MCF 10A (cell line): Measurements from ENCODE around the gene SMC6. TPM values are rescaled to one million over a fixed set of nuclear protein-coding genes. Genes with fewer than 3 reads are reported as not detected.

Source experiments
- BruUV-seq: library from RNA; stranded (reverse); fragments of 400-500 nt; replicated peaks from 2 replicates; lab custom pipeline; 2021; lab: Mats Ljungman, UMichigan
- CTCF ChIA-PET: fragments of 300-600 bp; sonication (Branson Sonifier 250); formaldehyde crosslinking; extraction: SDS; loops from one replicate; lab custom pipeline; 2021; ENCODE audit warnings: antibody characterized with exemption, inconsistent platforms; lab: Yijun Ruan, JAX
- POLR2A ChIA-PET: fragments of 300-600, 350-650 bp; sonication (Branson Sonifier 250); formaldehyde crosslinking; extraction: SDS; loops from one replicate; lab custom pipeline; 2020; ENCODE audit warnings: antibody characterized with exemption, inconsistent platforms; lab: Yijun Ruan, JAX
- DNase-seq: peaks from one replicate; pipeline ENCODE4 v3.0.0-alpha.2; 2018; ENCODE audit not compliant: unreplicated experiment
- H3K27ac Mint-ChIP-seq: one replicate; pipeline ENCODE4 v1.8.0; 2022; ENCODE audit warnings: mild to moderate bottlenecking, low read depth, mixed read lengths; ENCODE audit not compliant: unreplicated experiment
- H3K27me3 Mint-ChIP-seq: one replicate; pipeline ENCODE4 v1.8.0; 2022; ENCODE audit warnings: mixed read lengths; ENCODE audit not compliant: insufficient read depth, unreplicated experiment
- H3K36me3 Mint-ChIP-seq: one replicate; pipeline ENCODE4 v1.8.0; 2022; ENCODE audit warnings: mild to moderate bottlenecking, moderate library complexity, mixed read lengths; ENCODE audit not compliant: insufficient read depth, unreplicated experiment
- H3K4me1 Mint-ChIP-seq: one replicate; pipeline ENCODE4 v1.8.0; 2022; ENCODE audit warnings: mixed read lengths; ENCODE audit not compliant: insufficient read depth, unreplicated experiment
- H3K4me3 Mint-ChIP-seq: one replicate; pipeline ENCODE4 v1.8.0; 2022; ENCODE audit warnings: mild to moderate bottlenecking, moderate library complexity, mixed read lengths; ENCODE audit not compliant: unreplicated experiment
- H3K9me3 Mint-ChIP-seq: one replicate; pipeline ENCODE4 v1.8.0; 2022; ENCODE audit warnings: mixed read lengths; ENCODE audit not compliant: unreplicated experiment
- intact Hi-C: fragments of 100-400 bp; cut with micrococcal nuclease; formaldehyde crosslinking; loops from 2 replicates; pipeline ENCODE4 v1.14.1; 2022
- total RNA-seq: library from RNA; stranded (reverse); gene quantifications from 2 replicates; pipeline ENCODE4 v1.2.3, GENCODE V29; 2022
- TF ChIP-seq, protein P1 (sequence below): fragments of 200-600 bp; IDR thresholded peaks from one replicate; pipeline ENCODE4 v1.8.0; 2022; ENCODE audit warnings: antibody characterized with exemption, mild to moderate bottlenecking; ENCODE audit not compliant: unreplicated experiment

Gene SMC6
- total RNA-seq, 1 experiment from 2014 or later = 24.7 TPM

DNA sequence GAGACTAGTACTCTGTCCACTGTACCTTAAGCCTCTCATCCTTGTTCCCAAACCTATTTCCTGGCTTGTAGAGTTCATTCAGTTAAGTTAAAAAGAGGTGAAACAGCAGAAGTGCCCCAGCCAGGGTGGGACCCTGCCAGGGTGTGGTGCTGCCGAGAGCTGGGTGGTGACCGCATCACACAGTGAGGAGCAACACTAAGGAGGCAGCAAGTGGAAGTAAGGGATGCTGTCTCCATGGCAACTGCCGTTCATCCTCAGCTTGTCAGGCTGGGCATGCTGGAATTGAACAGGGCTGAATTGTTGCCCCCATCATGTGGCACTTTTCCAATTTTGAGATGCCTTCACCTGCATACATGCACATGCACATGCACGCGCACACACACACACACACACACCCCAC is 136.1 kb downstream of the SMC6 start:
- H3K4me3 Mint-ChIP-seq = no peak overlapping the region
- H3K27ac Mint-ChIP-seq = no peak overlapping the region
- peaks cover 34% of the 10 kb centered on the region for H3K4me1 Mint-ChIP-seq
- ChIA-PET POLR2A (interaction anchor here (0.8 kb wide), 1 partner anchor 13 kb away, joined by 3 read pairs; no protein-coding TSS in a partner anchor), CTCF (interaction anchor here (0.6 to 1.1 kb wide), 5 partner anchors 18 to 845 kb away, joined by 3 to 4 read pairs (median 3); no protein-coding TSS in a partner anchor)
- no peaks in the 10 kb centered on the region for H3K36me3 Mint-ChIP-seq
- intact Hi-C loops = no loop called here
- TF ChIP-seq, protein P1, sequence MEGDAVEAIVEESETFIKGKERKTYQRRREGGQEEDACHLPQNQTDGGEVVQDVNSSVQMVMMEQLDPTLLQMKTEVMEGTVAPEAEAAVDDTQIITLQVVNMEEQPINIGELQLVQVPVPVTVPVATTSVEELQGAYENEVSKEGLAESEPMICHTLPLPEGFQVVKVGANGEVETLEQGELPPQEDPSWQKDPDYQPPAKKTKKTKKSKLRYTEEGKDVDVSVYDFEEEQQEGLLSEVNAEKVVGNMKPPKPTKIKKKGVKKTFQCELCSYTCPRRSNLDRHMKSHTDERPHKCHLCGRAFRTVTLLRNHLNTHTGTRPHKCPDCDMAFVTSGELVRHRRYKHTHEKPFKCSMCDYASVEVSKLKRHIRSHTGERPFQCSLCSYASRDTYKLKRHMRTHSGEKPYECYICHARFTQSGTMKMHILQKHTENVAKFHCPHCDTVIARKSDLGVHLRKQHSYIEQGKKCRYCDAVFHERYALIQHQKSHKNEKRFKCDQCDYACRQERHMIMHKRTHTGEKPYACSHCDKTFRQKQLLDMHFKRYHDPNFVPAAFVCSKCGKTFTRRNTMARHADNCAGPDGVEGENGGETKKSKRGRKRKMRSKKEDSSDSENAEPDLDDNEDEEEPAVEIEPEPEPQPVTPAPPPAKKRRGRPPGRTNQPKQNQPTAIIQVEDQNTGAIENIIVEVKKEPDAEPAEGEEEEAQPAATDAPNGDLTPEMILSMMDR = no peak
- no peak for DNase-seq
- H3K27me3 Mint-ChIP-seq = no peaks in the 10 kb centered on the region
- H3K9me3 Mint-ChIP-seq = no peaks in the 10 kb centered on the region
- BruUV-seq = no TSS peak

DNA sequence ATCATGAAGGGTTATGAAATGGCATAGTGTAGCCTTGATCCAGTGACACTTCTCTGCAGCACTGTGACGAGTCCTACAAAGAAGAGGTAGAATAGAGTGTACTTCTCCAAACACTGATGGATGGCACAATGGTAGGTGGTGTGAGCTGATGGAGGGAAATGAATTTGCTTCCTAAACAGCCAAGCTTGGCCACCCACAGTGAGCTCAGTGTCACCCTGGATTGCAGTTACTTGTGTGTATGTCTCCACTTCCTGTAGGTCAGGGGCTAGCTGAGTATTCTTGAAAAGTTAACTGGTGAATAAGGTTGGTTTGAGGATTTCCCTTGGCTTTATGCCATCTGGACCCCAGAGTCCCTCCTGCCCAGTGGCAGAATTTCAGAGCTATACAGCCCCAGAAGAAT is 137.2 kb downstream of the SMC6 start:
- H3K36me3 Mint-ChIP-seq = no peaks in the 10 kb centered on the region
- ChIA-PET POLR2A (interaction anchor here (0.5 to 2.4 kb wide), 3 partner anchors 26 to 198 kb away, joined by 4 to 5 read pairs (median 4); no protein-coding TSS in a partner anchor), CTCF (interaction anchor here (0.6 to 1.3 kb wide), 7 partner anchors 29 to 1116 kb away, joined by 3 to 5 read pairs (median 4); partner anchors contain the start of gene VSNL1)
- H3K4me3 Mint-ChIP-seq = no peak overlapping the region
- no peaks in the 10 kb centered on the region for H3K27me3 Mint-ChIP-seq
- H3K9me3 Mint-ChIP-seq = no peaks in the 10 kb centered on the region
- intact Hi-C loops = no loop called here
- DNase-seq = no peak
- peaks cover 27% of the 10 kb centered on the region for H3K4me1 Mint-ChIP-seq
- TF ChIP-seq, protein P1 = no peak
- no TSS peak for BruUV-seq
- H3K27ac Mint-ChIP-seq = peak overlapping the region; percentile 55

DNA sequence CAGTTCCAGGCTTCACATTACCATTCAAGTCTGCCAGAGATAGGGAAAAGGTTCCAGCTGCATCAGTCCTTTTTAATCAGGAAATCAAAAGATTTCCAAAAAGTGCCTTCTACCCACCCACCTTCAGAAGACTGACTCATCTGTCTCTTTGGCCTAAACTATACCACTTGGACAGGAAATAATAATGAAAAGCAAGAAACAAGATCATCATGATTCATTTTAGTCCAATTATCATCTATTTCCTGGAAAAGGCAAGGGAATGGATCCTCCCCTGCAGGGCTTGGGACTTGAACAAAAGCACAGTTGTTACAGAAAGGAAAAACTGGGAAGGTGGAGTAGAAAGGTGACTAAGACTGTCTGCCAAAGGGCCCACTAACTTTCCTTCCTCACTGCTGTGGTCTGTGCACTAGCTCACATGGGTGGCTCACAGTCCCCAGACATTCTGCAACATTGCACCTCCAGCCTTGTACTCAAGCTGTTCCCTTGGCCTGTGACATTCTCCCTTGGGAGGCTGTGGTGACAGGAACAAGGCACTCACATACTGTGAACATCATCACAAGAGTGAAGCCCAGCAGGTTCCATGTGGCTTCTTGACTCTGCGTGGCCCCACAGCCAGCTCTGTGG is 137.8 kb downstream of the SMC6 start:
- peak; percentile 76 for DNase-seq
- ChIA-PET CTCF (interaction anchor here (0.6 to 1.3 kb wide), 3 partner anchors 55 to 77 kb away, joined by 4 to 5 read pairs (median 4); partner anchors contain the start of gene VSNL1), POLR2A (interaction anchor here (0.5 to 2.4 kb wide), 4 partner anchors 26 to 197 kb away, joined by 3 to 5 read pairs (median 4); no protein-coding TSS in a partner anchor)
- Mint-ChIP-seq H3K4me3 (no peak overlapping the region), H3K27ac (peak overlapping the region; percentile 55), H3K27me3 (no peaks in the 10 kb centered on the region), H3K9me3 (no peaks in the 10 kb centered on the region), H3K36me3 (no peaks in the 10 kb centered on the region), H3K4me1 (peaks cover 22% of the 10 kb centered on the region)
- TF ChIP-seq, protein P1 = no peak
- intact Hi-C loops = no loop called here
- BruUV-seq = no TSS peak

DNA sequence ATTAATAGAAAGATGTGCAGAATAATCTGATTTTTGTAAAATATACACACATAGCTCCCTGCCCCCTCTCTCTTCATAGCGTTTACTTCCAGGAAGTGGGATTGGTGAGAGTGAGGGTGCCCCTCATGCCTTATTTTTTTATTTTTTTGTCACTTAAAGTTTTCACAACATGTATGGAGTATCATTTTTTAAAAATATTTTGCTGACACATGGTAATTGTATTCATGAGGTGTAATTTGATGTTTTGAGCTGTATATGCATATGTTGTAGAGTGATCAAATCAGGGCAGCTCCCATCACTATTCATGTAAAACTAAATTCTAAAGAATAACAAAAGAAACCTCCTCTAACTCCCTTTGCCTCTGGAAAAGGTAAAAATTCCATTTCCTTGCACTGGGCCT is 138.5 kb downstream of the SMC6 start:
- Mint-ChIP-seq H3K27me3 (no peaks in the 10 kb centered on the region), H3K36me3 (no peaks in the 10 kb centered on the region), H3K4me3 (no peak overlapping the region), H3K9me3 (no peaks in the 10 kb centered on the region), H3K27ac (peak overlapping the region; percentile 55), H3K4me1 (peaks cover 15% of the 10 kb centered on the region)
- intact Hi-C loops = no loop called here
- no peak for DNase-seq
- CTCF ChIA-PET = interaction anchor here (0.5 to 1.3 kb wide), 3 partner anchors 23 to 76 kb away, joined by 3 to 4 read pairs (median 3); no protein-coding TSS in a partner anchor
- TF ChIP-seq, protein P1 = no peak
- BruUV-seq = no TSS peak
- POLR2A ChIA-PET = interaction anchor here (0.7 to 2.4 kb wide), 2 partner anchors 25 to 75 kb away, joined by 3 to 5 read pairs; no protein-coding TSS in a partner anchor
